Activated CD4-positive, alpha-beta memory T cell treated with anti-CD3 and anti-CD28 coated beads, Interleukin-2, amount 10 ng/mL, durations not matched to agents 7 days and 5 days (primary cell): ENCODE measurements around the gene TF. TPM values are rescaled to one million over a fixed set of nuclear protein-coding genes. Genes with fewer than 3 reads are reported as not detected.

ENCODE experiments used
- CTCF ChIA-PET: fragments of 350-600 bp; sonication (Branson Sonifier 250); formaldehyde crosslinking; loops from one replicate; lab custom pipeline; 2021; ENCODE audit warnings: antibody characterized with exemption, inconsistent platforms; lab: Charles Lee
- POLR2A ChIA-PET: fragments of 350-600 bp; sonication (Branson Sonifier 250); formaldehyde crosslinking; loops from one replicate; lab custom pipeline; 2021; ENCODE audit warnings: antibody characterized with exemption; lab: Charles Lee
- DNase-seq: peaks from one replicate; pipeline ENCODE4 v3.0.0-alpha.2; 2020
- H3K27ac Mint-ChIP-seq: one replicate; pipeline ENCODE4 v1.8.0; 2021; ENCODE audit warnings: mild to moderate bottlenecking, mixed read lengths
- H3K27me3 Mint-ChIP-seq: one replicate; pipeline ENCODE4 v1.8.0; 2021; ENCODE audit warnings: mixed read lengths
- H3K36me3 Mint-ChIP-seq: one replicate; pipeline ENCODE4 v1.8.0; 2021; ENCODE audit warnings: low read depth, mixed read lengths
- H3K4me1 Mint-ChIP-seq: one replicate; pipeline ENCODE4 v1.8.0; 2021; ENCODE audit warnings: mixed read lengths
- H3K4me3 Mint-ChIP-seq: one replicate; pipeline ENCODE4 v1.8.0; 2021; ENCODE audit warnings: mild to moderate bottlenecking, mixed read lengths
- H3K9me3 Mint-ChIP-seq: one replicate; pipeline ENCODE4 v1.8.0; 2021; ENCODE audit warnings: mixed read lengths
- total RNA-seq, 2 experiments: library from RNA; stranded (reverse); gene quantifications; one replicate each; pipeline ENCODE4 v1.2.3, GENCODE V29; 2021

Gene TF
- total RNA-seq, 2 experiments from 2014 or later = 0.15 to 1.2 TPM

DNA sequence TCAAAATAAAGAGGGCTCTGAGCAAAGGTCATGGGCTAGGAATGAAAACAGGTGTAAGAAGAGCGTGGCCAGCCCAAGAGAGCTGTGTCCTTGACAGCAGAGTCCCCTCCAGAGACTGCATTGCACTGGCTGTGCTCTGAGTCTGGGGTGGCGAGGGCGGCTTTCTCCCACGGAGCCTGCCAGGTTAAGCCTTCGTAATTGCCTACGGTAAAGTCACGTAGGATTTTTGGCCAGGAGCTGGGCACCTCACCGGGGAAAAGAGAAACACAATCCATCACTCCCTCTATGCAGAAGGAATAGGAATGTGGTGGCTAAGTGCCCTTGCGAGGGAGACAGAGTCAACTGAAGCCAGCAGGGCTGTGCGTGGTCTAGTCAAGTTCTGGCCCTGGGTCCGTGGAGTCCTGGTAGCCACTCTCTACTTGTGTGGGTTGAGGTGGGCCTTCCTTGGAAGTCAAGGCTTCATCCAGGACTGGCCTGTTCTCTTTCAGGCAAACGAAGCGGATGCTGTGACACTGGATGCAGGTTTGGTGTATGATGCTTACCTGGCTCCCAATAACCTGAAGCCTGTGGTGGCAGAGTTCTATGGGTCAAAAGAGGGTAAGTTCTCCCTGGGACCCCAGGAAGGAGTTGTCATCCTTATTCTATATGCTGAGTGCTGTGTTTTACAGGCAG, 7.0 kb downstream of the TF start:
- DNase-seq = no peak
- Mint-ChIP-seq H3K27me3 (peaks cover 8% of the 10 kb centered on the region), H3K4me1 (peaks cover 2% of the 10 kb centered on the region), H3K36me3 (no peaks in the 10 kb centered on the region), H3K9me3 (no peaks in the 10 kb centered on the region), H3K27ac (no peak overlapping the region), H3K4me3 (no peak overlapping the region)
- POLR2A ChIA-PET = no interaction called here
- CTCF ChIA-PET = no interaction called here

DNA sequence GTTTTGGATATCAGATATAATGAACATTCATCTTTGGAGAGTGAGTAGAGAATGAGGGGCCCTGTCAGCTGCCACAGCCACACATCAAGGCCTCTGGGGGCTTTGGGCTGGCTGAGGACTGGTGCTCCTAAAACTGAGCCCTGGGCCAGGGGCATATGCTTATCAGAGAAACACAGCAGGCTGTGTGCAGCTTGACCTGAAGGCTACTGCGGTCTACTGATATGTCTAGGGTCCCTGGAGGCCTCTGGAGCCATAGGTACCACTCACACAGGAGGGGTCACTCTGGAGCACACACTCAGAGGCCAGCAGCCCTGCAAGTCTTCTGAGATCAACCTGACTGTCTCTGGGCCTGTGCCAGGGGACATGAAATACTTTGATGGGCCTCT, 7.6 kb downstream of the TF start:
- ChIA-PET POLR2A (no interaction called here), CTCF (no interaction called here)
- peaks cover 2% of the 10 kb centered on the region for H3K4me1 Mint-ChIP-seq
- peaks cover 5% of the 10 kb centered on the region for H3K27me3 Mint-ChIP-seq
- H3K4me3 Mint-ChIP-seq = no peak overlapping the region
- no peak for DNase-seq
- H3K36me3 Mint-ChIP-seq = no peaks in the 10 kb centered on the region
- no peak overlapping the region for H3K27ac Mint-ChIP-seq
- H3K9me3 Mint-ChIP-seq = no peaks in the 10 kb centered on the region

DNA sequence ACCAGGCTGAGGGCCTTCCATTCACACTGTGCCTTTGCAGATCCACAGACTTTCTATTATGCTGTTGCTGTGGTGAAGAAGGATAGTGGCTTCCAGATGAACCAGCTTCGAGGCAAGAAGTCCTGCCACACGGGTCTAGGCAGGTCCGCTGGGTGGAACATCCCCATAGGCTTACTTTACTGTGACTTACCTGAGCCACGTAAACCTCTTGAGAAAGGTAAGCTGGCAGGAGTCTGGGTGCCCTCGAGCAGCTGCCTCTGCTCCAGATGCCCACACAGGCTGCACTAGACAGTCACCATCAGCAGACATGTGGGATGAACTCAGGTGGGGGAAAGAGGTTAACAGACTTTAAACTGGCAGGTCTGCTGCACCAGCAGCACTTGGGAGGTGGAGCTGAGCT, 8.3 kb downstream of the TF start:
- CTCF ChIA-PET = no interaction called here
- DNase-seq = no peak
- POLR2A ChIA-PET = no interaction called here
- no peak overlapping the region for H3K4me3 Mint-ChIP-seq
- peaks cover 2% of the 10 kb centered on the region for H3K4me1 Mint-ChIP-seq
- H3K27ac Mint-ChIP-seq = no peak overlapping the region
- H3K36me3 Mint-ChIP-seq = no peaks in the 10 kb centered on the region
- no peaks in the 10 kb centered on the region for H3K9me3 Mint-ChIP-seq
- H3K27me3 Mint-ChIP-seq = peaks cover 2% of the 10 kb centered on the region

DNA sequence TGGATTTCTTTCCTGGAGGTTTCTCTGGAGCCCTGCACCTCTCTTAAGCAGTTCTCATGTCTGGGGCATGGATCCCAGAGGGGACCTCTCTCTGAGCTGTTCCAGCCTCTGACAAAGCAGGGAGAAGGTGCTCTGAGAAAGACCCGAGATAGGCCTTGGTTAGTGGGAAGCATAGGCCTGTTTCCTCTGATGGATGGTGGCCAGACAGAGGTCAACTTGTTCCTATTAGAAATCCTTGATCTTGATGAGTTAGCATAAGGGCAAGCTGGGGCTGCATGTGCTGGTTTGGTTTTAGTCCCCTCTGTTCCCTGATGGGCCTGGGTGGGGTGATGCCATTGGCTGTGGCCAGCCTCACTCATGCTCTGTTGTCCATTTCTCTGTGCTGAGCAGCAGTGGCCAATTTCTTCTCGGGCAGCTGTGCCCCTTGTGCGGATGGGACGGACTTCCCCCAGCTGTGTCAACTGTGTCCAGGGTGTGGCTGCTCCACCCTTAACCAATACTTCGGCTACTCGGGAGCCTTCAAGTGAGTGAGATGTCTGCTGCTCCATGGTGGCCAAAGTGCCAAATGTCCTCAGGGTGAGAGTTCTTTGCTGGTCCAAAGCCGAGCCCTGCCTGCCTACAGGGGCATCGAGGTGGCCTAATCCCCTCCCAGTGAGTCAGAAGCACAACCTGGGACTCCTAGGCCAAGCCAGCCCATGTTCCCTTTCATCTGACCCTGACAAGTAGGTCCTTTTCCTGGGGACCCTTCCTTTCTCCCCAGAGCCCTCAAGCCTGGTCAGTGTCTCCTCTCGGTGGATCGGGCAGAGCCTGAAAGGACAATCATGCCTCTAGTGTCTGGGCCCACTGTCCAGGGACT, 9.0 kb downstream of the TF start:
- H3K4me1 Mint-ChIP-seq = peaks cover 2% of the 10 kb centered on the region
- H3K9me3 Mint-ChIP-seq = no peaks in the 10 kb centered on the region
- DNase-seq = no peak
- no peaks in the 10 kb centered on the region for H3K36me3 Mint-ChIP-seq
- POLR2A ChIA-PET = no interaction called here
- CTCF ChIA-PET = no interaction called here
- H3K27ac Mint-ChIP-seq = no peak overlapping the region
- no peak overlapping the region for H3K4me3 Mint-ChIP-seq
- no peaks in the 10 kb centered on the region for H3K27me3 Mint-ChIP-seq

DNA sequence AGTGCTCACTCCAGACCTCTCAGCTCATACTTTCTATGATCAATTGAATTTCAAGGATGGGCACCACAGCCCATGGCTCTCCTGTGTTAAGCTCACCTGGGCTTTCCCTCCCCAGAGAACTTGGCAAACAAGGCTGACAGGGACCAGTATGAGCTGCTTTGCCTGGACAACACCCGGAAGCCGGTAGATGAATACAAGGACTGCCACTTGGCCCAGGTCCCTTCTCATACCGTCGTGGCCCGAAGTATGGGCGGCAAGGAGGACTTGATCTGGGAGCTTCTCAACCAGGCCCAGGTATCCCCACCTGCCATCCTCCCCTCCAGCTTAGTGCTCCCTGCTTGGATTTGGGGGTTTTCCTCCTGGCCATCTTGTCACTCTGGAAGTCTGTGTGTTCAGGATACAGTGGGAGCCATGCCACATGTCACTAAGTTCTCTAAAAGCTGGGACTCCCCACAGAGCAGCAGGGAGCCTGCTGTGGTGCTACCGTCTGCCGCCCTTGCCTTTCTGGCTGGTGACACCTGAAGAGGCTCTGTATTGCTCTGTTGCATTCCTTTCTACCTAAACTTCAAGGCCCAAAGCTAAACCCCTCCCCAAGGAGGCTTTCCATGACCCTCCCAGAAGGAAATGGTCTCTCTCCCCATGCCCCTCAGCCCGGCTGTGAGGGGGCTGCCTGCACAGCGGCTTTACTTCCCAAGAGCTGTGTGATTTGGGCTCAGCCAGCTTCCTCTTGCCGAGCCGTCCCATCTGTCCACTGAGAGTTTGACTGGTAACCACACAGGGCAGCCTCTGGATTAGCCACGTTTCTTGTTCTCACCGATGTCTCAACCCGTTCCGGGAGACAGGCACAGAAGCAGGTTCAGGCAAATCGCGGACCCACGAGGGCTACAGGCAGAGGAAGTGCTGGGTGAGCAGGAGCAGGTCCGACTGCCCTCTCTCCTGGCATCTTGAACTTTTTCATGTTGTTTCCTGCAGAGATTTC, 10.8 kb downstream of the TF start:
- POLR2A ChIA-PET = no interaction called here
- Mint-ChIP-seq H3K36me3 (no peaks in the 10 kb centered on the region), H3K9me3 (no peaks in the 10 kb centered on the region)

DNA sequence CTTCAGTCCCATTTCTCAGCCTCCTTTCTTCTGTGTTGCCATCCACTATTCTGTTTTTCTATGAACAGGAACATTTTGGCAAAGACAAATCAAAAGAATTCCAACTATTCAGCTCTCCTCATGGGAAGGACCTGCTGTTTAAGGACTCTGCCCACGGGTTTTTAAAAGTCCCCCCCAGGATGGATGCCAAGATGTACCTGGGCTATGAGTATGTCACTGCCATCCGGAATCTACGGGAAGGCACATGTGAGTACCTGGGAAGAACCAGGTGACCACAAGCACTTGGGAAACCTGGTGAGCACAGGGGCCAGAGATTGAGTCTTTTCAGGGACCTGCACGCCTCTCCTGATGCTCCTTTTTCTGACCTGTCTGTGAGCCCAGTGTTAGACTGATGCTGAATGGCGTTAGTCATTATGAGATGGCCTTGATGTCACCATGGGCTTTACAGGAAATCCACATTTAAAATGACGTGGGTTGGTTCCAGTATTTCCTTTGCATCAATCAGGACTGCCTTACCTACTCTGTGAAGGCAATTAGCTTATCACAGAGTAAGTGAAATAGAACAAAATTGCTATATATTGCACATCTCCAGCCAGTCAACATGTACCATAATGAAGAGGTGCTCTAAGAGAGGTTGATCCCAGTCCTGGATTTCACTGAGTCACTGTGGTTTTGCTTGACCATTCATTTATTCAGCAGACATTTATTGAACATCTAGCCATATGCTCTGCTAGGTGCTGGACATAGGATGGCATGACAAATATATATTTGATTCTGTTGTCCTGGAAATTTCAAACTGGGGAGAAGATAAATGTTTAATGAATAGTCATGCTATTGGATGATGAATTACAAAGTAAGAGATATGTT, 11.7 kb downstream of the TF start:
- no peak overlapping the region for H3K4me3 Mint-ChIP-seq
- DNase-seq = no peak
- no peaks in the 10 kb centered on the region for H3K36me3 Mint-ChIP-seq
- ChIA-PET POLR2A (no interaction called here), CTCF (no interaction called here)
- no peaks in the 10 kb centered on the region for H3K9me3 Mint-ChIP-seq
- H3K27ac Mint-ChIP-seq = no peak overlapping the region
- peaks cover 12% of the 10 kb centered on the region for H3K27me3 Mint-ChIP-seq
- H3K4me1 Mint-ChIP-seq = peaks cover 2% of the 10 kb centered on the region

More for the DNA sequence above, 10.8 kb downstream of the TF start:
- Mint-ChIP-seq H3K27ac (no peak overlapping the region), H3K4me1 (peaks cover 2% of the 10 kb centered on the region), H3K27me3 (peaks cover 9% of the 10 kb centered on the region), H3K4me3 (no peak overlapping the region)
- CTCF ChIA-PET = no interaction called here
- no peak for DNase-seq

DNA sequence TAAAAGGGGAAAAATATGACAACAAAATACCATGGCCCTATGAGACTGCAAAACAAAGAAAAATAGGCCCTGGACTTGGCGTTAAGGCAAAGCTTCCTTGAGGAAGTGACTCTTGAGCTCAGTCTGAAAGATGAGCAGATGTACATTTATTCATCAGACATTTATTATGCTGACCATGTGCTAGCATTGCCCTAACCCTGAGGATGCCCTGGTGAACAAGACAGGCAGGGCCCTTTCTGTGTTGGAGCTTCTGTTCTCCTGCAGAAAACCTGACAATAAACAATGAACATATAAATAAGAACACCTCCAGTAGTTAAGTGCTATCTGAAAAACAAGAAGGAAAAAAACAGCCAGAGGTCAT, 12.4 kb downstream of the TF start:
- Mint-ChIP-seq H3K27ac (no peak overlapping the region), H3K4me3 (no peak overlapping the region), H3K4me1 (peaks cover 2% of the 10 kb centered on the region), H3K9me3 (no peaks in the 10 kb centered on the region), H3K27me3 (peaks cover 13% of the 10 kb centered on the region), H3K36me3 (no peaks in the 10 kb centered on the region)
- POLR2A ChIA-PET = no interaction called here
- CTCF ChIA-PET = no interaction called here
- DNase-seq = no peak

DNA sequence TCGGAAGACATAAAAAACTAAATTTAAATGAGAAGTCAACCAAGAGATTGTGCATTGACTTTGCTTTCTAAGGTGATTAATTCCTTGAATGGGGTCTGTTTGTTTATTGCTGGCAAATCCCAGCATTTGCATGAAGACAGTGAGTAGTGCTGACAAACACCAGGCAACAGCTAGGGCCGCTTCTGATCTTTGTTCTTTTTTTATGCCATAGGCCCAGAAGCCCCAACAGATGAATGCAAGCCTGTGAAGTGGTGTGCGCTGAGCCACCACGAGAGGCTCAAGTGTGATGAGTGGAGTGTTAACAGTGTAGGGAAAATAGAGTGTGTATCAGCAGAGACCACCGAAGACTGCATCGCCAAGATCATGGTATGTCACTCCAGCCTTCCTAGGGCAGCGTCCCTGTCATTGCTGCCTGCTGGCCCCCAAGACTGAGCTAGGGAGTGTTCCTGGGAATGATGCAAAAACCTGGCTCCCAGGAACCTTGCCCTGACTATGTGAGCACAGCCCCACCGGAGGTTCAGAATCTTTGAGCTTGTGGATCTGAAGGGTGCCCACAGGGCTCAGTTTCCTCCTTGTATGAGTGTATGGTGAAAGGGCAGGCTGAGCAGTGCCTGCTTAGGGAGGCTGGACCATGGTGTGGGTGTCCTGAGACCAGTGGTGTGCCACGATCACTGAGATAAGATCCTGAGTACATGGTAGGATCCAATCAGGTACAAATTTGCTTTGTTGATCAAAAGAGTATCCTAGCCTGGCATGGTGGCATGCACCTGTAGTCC, 13.0 kb downstream of the TF start:
- no peak for DNase-seq
- Mint-ChIP-seq H3K4me3 (no peak overlapping the region), H3K4me1 (peaks cover 2% of the 10 kb centered on the region), H3K36me3 (no peaks in the 10 kb centered on the region), H3K27me3 (peaks cover 13% of the 10 kb centered on the region), H3K27ac (no peak overlapping the region), H3K9me3 (no peaks in the 10 kb centered on the region)
- ChIA-PET POLR2A (no interaction called here), CTCF (no interaction called here)

DNA sequence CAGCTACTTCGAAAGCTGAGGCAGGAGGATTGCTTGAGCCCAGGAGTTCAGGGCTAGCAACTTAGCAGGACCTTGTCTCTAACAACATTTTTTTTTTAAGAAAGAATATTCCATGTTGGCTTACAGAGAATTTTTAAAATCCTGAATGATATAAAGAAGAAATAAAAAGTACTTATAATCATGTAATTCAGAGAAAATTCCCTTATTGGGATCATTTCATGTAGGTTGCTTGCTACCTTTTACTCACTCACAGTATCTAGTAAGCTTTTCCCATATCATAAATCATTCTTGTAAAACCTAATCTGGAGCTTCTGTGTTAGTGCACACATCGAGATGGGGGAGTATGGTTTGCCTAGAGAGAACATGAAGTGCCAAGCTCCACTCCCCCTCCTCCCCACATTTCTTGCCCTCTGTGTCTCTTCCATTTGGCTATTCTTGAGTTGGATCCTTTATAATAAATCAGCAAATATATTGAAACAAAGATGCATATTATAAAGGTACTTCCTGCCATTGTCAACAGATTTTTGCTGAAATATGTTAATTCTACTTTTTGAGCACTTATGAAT, 13.6 kb downstream of the TF start:
- Mint-ChIP-seq H3K9me3 (no peaks in the 10 kb centered on the region), H3K27me3 (peaks cover 14% of the 10 kb centered on the region), H3K27ac (no peak overlapping the region), H3K36me3 (no peaks in the 10 kb centered on the region), H3K4me1 (peaks cover 2% of the 10 kb centered on the region), H3K4me3 (no peak overlapping the region)
- ChIA-PET CTCF (interaction anchor here (0.9 kb wide), 1 partner anchor 14 kb away, joined by 3 read pairs; no protein-coding TSS in a partner anchor), POLR2A (no interaction called here)
- DNase-seq = no peak

DNA sequence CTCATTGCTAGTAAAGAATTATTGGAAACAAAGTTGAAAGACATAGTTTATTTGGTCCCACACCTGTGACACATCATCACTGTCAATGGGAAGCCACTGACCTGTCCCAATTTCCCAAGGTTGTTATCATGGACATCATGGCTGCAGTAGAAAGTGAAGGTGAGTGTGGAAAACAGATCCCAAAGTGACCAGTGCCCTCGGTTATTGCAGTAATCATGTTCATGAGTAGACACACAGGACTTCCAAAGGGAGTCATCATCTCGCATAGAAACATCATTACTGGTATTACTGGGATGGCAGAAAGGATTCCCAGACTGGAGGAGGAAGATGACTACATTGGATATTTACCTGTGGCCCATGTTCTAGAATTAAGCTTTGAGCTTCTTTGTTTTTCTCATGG, 14.7 kb downstream of the TF start:
- H3K4me3 Mint-ChIP-seq = no peak overlapping the region
- ChIA-PET CTCF (no interaction called here), POLR2A (no interaction called here)
- H3K27ac Mint-ChIP-seq = no peak overlapping the region
- no peaks in the 10 kb centered on the region for H3K36me3 Mint-ChIP-seq
- H3K4me1 Mint-ChIP-seq = peaks cover 2% of the 10 kb centered on the region
- DNase-seq = no peak
- no peaks in the 10 kb centered on the region for H3K9me3 Mint-ChIP-seq
- peaks cover 17% of the 10 kb centered on the region for H3K27me3 Mint-ChIP-seq

DNA sequence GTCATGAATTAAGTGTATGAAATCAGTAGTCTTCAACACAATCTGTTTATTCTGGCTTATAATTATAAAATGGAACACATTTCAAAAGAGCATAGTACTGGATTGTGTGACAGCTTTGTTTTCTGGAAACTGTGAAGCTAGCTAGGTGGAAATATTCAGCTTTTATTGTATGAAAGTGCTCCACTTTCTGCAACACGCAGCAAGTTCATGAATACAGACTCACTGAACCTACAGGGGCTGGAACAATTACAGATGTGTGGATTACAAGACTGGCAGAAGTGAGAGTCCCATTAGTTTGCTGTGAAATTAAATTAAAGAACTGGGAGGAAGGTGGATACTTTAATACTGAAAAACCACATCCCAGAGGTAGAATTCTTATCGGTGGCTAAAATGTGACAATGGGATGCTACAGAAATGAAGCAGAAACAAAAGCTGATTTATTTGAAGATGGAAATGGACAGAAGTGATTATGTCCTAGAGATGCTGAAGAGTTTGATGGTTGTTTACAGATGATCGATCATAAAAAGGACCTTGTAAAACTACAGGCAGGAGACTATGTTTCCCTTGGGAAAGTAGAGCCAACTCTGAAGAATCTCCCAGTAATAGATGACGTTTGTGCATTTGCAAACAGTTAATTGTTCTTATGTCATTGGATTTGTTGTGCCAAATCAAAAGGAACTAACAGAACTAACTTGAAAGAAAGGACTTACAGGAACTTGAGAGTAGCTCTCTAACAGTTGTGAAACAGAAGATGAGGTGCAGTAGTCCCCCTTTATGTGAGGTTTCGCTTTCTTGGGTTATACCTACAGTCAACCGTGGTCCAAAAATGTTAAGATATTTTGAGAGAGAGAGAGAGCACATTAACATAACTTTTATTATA, 15.7 kb downstream of the TF start:
- ChIA-PET POLR2A (no interaction called here), CTCF (no interaction called here)
- no peak overlapping the region for H3K27ac Mint-ChIP-seq
- no peaks in the 10 kb centered on the region for H3K9me3 Mint-ChIP-seq
- H3K36me3 Mint-ChIP-seq = no peaks in the 10 kb centered on the region
- peaks cover 2% of the 10 kb centered on the region for H3K4me1 Mint-ChIP-seq
- no peak for DNase-seq
- peaks cover 23% of the 10 kb centered on the region for H3K27me3 Mint-ChIP-seq
- no peak overlapping the region for H3K4me3 Mint-ChIP-seq
